ENCODE data around the gene ADCY3. TPM values are rescaled to one million over a fixed set of nuclear protein-coding genes. Genes with fewer than 3 reads are reported as not detected.
A peak's percentile ranks its signal among the peaks of the same experiment; 100 is the strongest.

ADCY3 gene
- total RNA-seq = 23.2 TPM

GRCh38 chr2:24920098-24920808, at the start of gene ADCY3:
Gene ADCY3 (minus strand): TSS chr2:24920237. CDS start chr2:24918987, 1,250 bp downstream.
- no peak for FAIRE-seq
- DNase-seq (ENCODE audit: low spot score in 2 of 2) = peak; percentile 87 to 94

- FAIRE-seq (no peak), DNase-seq (ENCODE audit: low spot score in 2 of 2) (no peak)
These were observed 49.7 kb upstream of the ADCY3 start for GRCh38 chr2:24969784-24970183.

- DNase-seq (ENCODE audit: low spot score in 2 of 2) (no peak), FAIRE-seq (no peak)
These were observed 41.9 kb upstream of the ADCY3 start for GRCh38 chr2:24961903-24962302.

GRCh38 chr2:24959761-24960160, 39.7 kb upstream of the ADCY3 start:
- FAIRE-seq = no peak

GRCh38 chr2:24958411-24958935, 38.4 kb upstream of the ADCY3 start:
- DNase-seq (ENCODE audit: low spot score in 2 of 2) (no peak), FAIRE-seq (no peak)

More at GRCh38 chr2:24959761-24960160, 39.7 kb upstream of the ADCY3 start:
- no peak for DNase-seq (ENCODE audit: low spot score in 2 of 2)

GRCh38 chr2:24957976-24958375, 37.9 kb upstream of the ADCY3 start:
- DNase-seq (ENCODE audit: low spot score in 2 of 2) (no peak), FAIRE-seq (no peak)

GRCh38 chr2:24957221-24957620, 37.2 kb upstream of the ADCY3 start:
- FAIRE-seq (no peak), DNase-seq (ENCODE audit: low spot score in 2 of 2) (no peak)

- no peak for DNase-seq (ENCODE audit: low spot score in 2 of 2)
- no peak for FAIRE-seq
These were observed 35.9 kb upstream of the ADCY3 start for GRCh38 chr2:24955921-24956320.

GRCh38 chr2:24955232-24955631, 35.2 kb upstream of the ADCY3 start:
- FAIRE-seq = no peak
- no peak for DNase-seq (ENCODE audit: low spot score in 2 of 2)

- DNase-seq (ENCODE audit: low spot score in 2 of 2) = no peak
- no peak for FAIRE-seq
These were observed 30.1 kb upstream of the ADCY3 start for GRCh38 chr2:24950102-24950501.

- DNase-seq (ENCODE audit: low spot score in 2 of 2) = no peak
- FAIRE-seq = no peak
These were observed 28.5 kb upstream of the ADCY3 start for GRCh38 chr2:24948506-24948905.

- DNase-seq (ENCODE audit: low spot score in 2 of 2) (no peak), FAIRE-seq (no peak)
These were observed 27.6 kb upstream of the ADCY3 start for GRCh38 chr2:24947561-24948157.

- no peak for FAIRE-seq
- no peak for DNase-seq (ENCODE audit: low spot score in 2 of 2)
These were observed 25.9 kb upstream of the ADCY3 start for GRCh38 chr2:24945907-24946306.

GRCh38 chr2:24943427-24944053, 23.5 kb upstream of the ADCY3 start:
- no peak for DNase-seq (ENCODE audit: low spot score in 2 of 2)
- FAIRE-seq = no peak

GRCh38 chr2:24939353-24939752, 19.3 kb upstream of the ADCY3 start:
- FAIRE-seq (no peak), DNase-seq (ENCODE audit: low spot score in 2 of 2) (no peak)

GRCh38 chr2:24937236-24937635, 17.2 kb upstream of the ADCY3 start:
- no peak for FAIRE-seq
- DNase-seq (ENCODE audit: low spot score in 2 of 2) = no peak

- FAIRE-seq = no peak
- no peak for DNase-seq (ENCODE audit: low spot score in 2 of 2)
These were observed 15.1 kb upstream of the ADCY3 start for GRCh38 chr2:24935145-24935544.

GRCh38 chr2:24932715-24933114, 12.7 kb upstream of the ADCY3 start:
- DNase-seq (ENCODE audit: low spot score in 2 of 2) (no peak), FAIRE-seq (no peak)

GRCh38 chr2:24930768-24931167, 10.7 kb upstream of the ADCY3 start:
- FAIRE-seq (no peak), DNase-seq (ENCODE audit: low spot score in 2 of 2) (peak in 1 of 2 donors; percentile 39)

- FAIRE-seq (no peak), DNase-seq (ENCODE audit: low spot score in 2 of 2) (no peak)
These were observed 9.2 kb upstream of the ADCY3 start for GRCh38 chr2:24929230-24929629.

- no peak for FAIRE-seq
- DNase-seq (ENCODE audit: low spot score in 2 of 2) = no peak
These were observed 8.0 kb upstream of the ADCY3 start for GRCh38 chr2:24928036-24928435.

Measured in frontal cortex (tissue), 4 donors.